ENCODE data around the gene OSBPL3. TPM values are rescaled to one million over a fixed set of nuclear protein-coding genes. Genes with fewer than 3 reads are reported as not detected.
A peak's percentile ranks its signal among the peaks of the same experiment; 100 is the strongest.

Gene OSBPL3
- polyA plus RNA-seq, 1 of the 3 experiments (the other 2 are of a cell fraction), result 23.2 TPM

DNA sequence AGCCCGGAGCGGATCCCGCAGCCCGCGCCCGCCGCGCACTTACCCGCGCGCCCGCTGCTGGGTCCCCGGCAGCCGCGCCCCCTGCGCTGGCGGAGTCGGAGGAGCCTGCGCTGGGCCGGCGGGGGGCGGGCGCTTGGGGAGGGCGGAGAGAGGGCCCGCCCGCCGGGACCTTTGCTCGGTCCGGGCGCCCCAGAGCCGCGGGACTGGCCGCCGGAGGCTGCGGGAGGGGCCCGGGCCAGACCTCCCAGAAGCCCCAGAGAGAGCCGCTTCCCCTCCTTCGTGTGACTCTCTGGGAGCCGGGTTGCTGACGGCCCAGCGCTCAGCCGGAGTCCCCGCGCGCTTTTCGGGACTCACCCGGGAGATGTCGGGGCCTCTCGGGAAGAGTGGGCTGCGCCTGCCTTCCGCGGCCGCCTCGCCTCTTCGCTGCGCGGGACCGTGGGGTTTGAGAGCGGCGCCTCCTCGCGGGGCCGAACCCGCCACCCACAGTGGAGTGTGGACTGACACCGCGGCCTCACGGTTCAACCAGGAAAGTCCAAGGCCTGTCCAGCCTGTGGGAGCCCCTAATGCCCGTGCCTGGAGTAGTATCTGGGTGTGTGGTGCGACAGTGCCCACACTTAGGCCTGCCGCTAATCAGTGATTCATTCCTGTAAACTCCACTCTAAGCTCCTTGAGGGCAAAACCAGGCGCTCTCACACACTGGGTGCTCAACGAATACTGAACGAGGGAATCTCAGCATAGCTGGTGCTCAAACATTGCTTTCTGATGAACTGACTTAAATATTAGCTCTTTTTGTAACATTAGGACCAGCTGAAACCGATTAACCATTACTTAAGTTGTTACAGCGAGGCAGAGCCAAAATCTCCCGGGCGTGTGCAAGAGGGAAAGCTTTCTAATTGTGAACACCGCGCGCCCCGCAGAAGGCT is 222.4 kb downstream of the OSBPL3 start, which contains the start of gene GSDME (continued):
- TF ChIP-seq, protein P1, sequence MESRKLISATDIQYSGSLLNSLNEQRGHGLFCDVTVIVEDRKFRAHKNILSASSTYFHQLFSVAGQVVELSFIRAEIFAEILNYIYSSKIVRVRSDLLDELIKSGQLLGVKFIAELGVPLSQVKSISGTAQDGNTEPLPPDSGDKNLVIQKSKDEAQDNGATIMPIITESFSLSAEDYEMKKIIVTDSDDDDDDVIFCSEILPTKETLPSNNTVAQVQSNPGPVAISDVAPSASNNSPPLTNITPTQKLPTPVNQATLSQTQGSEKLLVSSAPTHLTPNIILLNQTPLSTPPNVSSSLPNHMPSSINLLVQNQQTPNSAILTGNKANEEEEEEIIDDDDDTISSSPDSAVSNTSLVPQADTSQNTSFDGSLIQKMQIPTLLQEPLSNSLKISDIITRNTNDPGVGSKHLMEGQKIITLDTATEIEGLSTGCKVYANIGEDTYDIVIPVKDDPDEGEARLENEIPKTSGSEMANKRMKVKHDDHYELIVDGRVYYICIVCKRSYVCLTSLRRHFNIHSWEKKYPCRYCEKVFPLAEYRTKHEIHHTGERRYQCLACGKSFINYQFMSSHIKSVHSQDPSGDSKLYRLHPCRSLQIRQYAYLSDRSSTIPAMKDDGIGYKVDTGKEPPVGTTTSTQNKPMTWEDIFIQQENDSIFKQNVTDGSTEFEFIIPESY (IDR thresholded peaks at IDR 0.05; ENCODE audit: borderline replicate concordance, low read depth), result peak; percentile 12; the same call in 1 of the 2 replicates
- TF ChIP-seq POLR2AphosphoS5 (IDR thresholded peaks at IDR 0.05; ENCODE audit: low read depth, low read length) (no peak; the same call in 1 of the 2 replicates), RAD21 (IDR thresholded peaks at IDR 0.05; ENCODE audit: low read length) (no peak), TCF12 (IDR thresholded peaks at IDR 0.05) (no peak), FOXM1 (IDR thresholded peaks at IDR 0.05; ENCODE audit: low read depth) (no peak)
- TF ChIP-seq, protein P2, sequence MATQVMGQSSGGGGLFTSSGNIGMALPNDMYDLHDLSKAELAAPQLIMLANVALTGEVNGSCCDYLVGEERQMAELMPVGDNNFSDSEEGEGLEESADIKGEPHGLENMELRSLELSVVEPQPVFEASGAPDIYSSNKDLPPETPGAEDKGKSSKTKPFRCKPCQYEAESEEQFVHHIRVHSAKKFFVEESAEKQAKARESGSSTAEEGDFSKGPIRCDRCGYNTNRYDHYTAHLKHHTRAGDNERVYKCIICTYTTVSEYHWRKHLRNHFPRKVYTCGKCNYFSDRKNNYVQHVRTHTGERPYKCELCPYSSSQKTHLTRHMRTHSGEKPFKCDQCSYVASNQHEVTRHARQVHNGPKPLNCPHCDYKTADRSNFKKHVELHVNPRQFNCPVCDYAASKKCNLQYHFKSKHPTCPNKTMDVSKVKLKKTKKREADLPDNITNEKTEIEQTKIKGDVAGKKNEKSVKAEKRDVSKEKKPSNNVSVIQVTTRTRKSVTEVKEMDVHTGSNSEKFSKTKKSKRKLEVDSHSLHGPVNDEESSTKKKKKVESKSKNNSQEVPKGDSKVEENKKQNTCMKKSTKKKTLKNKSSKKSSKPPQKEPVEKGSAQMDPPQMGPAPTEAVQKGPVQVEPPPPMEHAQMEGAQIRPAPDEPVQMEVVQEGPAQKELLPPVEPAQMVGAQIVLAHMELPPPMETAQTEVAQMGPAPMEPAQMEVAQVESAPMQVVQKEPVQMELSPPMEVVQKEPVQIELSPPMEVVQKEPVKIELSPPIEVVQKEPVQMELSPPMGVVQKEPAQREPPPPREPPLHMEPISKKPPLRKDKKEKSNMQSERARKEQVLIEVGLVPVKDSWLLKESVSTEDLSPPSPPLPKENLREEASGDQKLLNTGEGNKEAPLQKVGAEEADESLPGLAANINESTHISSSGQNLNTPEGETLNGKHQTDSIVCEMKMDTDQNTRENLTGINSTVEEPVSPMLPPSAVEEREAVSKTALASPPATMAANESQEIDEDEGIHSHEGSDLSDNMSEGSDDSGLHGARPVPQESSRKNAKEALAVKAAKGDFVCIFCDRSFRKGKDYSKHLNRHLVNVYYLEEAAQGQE (IDR thresholded peaks at IDR 0.05; ENCODE audit: low read depth, low read length), result peak; percentile 12; the same call in 1 of the 2 replicates

DNA sequence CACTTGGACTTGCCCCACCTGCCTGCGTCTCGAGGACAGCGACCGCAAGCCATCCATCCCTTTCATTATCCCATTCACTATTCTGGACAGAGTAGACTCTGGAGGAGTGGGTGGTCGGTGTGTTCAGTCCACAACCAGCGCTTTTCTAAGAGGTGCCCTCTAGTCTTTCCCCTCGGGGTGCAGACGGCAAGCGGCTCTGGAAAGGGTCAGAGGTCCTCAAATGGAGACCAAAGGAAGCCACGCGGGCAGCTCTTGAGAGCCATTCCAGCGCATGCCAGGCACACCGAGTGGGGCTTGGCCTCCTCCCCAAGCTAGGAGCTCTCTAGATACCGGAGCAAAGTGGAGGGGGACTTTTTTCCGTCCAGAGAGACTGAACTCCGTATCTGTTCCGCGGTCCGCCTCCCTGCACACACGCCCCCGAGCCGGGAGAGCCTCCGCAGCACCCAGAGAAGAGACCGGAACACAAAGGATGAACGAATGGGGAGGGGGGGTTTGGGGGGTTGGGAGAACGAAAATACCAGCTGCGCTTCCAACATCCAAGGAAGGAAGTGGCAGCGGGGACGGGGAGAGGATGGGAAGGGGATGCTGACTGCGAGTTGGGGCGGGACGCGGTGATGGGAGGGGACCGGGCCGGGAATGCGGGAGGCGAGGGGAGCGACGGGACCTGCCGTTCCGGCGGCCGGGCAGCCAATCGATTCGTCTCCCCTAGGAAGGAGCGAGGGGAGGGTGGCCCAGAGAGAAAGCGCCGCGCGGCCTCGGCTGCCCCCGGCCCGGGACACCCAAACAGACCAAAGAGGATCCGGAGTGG is 223.2 kb downstream of the OSBPL3 start:
- no peaks in the 10 kb centered on the region for H3K9me3 ChIP-seq
- H2AFZ ChIP-seq (ENCODE audit: low read depth), result peak overlapping the region; percentile 91
- WGBS (ENCODE audit: low lambda C conversion rate), result 8% methylated on average over 53 of the region's 54 CpGs
- H3K27me3 ChIP-seq (ENCODE audit: insufficient read depth), result no peaks in the 10 kb centered on the region
- DNase-seq, result peak; percentile 92
- peaks cover 13% of the 10 kb centered on the region for H3F3A ChIP-seq (replicated peaks; ENCODE audit: insufficient read depth)
- peak overlapping the region; percentile 74 to 76 for H3K4me3 ChIP-seq (ENCODE audit: low read depth in 2 of 2, low read length in 1 of 2)
- no peaks in the 10 kb centered on the region for H4K20me1 ChIP-seq (ENCODE audit: insufficient read depth)
- H3K36me3 ChIP-seq (replicated peaks in 1 of 2; ENCODE audit: control insufficient read depth in 1 of 2, insufficient read depth in 2 of 2, low read length in 1 of 2), result no peaks in the 10 kb centered on the region
- H3K79me2 ChIP-seq (ENCODE audit: insufficient read depth), result peaks cover 46% of the 10 kb centered on the region; the same call in 1 of the 2 replicates
- H3K27ac ChIP-seq (ENCODE audit: low read depth in 2 of 2, low read length in 1 of 2), result peak overlapping the region; percentile 83 to 93
- H3K9me2 ChIP-seq, result no peaks in the 10 kb centered on the region
- CTCF ChIA-PET, result interaction anchor here (0.9 to 1.6 kb wide), 5 partner anchors 13 to 342 kb away, joined by 3 to 6 read pairs (median 4); no protein-coding TSS in a partner anchor
- peaks cover 21 to 24% of the 10 kb centered on the region in 2 experiments; a peak in 3 of 4 replicates for H3K4me1 ChIP-seq (ENCODE audit: control insufficient read depth in 1 of 2, insufficient read depth in 2 of 2, low read depth in 1 of 2, low read length in 1 of 2)
- peak overlapping the region; percentile 89 for H3K4me2 ChIP-seq
- peak overlapping the region; percentile 87 for H3K9ac ChIP-seq
- POLR2A ChIA-PET, result interaction anchor here (1.0 to 1.8 kb wide), 5 partner anchors 8 to 369 kb away, joined by 3 to 5 read pairs (median 4); partner anchors contain the start of gene CYCS
- TF ChIP-seq YY1 (IDR thresholded peaks at IDR 0.05; ENCODE audit: low read depth) (no peak), POLR2AphosphoS5 (IDR thresholded peaks at IDR 0.05; ENCODE audit: low read depth, low read length) (0 out of 2 replicates have a peak, but pooled peaks have one; percentile 68), TEAD4 (IDR thresholded peaks at IDR 0.05; ENCODE audit: borderline replicate concordance, insufficient read depth) (no peak), FOXM1 (IDR thresholded peaks at IDR 0.05; ENCODE audit: low read depth) (no peak), SMC3 (IDR thresholded peaks at IDR 0.05; ENCODE audit: low read depth, low read length) (no peak), RAD21 (IDR thresholded peaks at IDR 0.05; ENCODE audit: low read length) (peak; percentile 1; the same call in 1 of the 2 replicates), TAF1 (IDR thresholded peaks at IDR 0.05; ENCODE audit: borderline replicate concordance, low read depth, low read length) (no peak), SIN3A (IDR thresholded peaks at IDR 0.05; ENCODE audit: borderline replicate concordance, low read depth, low read length) (0 out of 2 replicates have a peak, but pooled peaks have one; percentile 38), NRF1 (IDR thresholded peaks at IDR 0.05; ENCODE audit: low read depth, low read length) (0 out of 2 replicates have a peak, but pooled peaks have one; percentile 2)
- TF ChIP-seq, protein P3, sequence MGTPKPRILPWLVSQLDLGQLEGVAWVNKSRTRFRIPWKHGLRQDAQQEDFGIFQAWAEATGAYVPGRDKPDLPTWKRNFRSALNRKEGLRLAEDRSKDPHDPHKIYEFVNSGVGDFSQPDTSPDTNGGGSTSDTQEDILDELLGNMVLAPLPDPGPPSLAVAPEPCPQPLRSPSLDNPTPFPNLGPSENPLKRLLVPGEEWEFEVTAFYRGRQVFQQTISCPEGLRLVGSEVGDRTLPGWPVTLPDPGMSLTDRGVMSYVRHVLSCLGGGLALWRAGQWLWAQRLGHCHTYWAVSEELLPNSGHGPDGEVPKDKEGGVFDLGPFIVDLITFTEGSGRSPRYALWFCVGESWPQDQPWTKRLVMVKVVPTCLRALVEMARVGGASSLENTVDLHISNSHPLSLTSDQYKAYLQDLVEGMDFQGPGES (IDR thresholded peaks at IDR 0.05; ENCODE audit: low read depth, low read length), result no peak
- TF ChIP-seq, protein P4, sequence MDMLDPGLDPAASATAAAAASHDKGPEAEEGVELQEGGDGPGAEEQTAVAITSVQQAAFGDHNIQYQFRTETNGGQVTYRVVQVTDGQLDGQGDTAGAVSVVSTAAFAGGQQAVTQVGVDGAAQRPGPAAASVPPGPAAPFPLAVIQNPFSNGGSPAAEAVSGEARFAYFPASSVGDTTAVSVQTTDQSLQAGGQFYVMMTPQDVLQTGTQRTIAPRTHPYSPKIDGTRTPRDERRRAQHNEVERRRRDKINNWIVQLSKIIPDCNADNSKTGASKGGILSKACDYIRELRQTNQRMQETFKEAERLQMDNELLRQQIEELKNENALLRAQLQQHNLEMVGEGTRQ (IDR thresholded peaks at IDR 0.05; ENCODE audit: borderline replicate concordance, low read depth, low read length), result no peak
- TF ChIP-seq, protein P5, sequence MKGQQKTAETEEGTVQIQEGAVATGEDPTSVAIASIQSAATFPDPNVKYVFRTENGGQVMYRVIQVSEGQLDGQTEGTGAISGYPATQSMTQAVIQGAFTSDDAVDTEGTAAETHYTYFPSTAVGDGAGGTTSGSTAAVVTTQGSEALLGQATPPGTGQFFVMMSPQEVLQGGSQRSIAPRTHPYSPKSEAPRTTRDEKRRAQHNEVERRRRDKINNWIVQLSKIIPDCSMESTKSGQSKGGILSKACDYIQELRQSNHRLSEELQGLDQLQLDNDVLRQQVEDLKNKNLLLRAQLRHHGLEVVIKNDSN (IDR thresholded peaks at IDR 0.05; ENCODE audit: borderline replicate concordance, low read depth), result no peak

All from SK-N-SH (cell line).